Lower leg skin (tissue), 3 donors: ENCODE measurements around the gene ZNF214.

Experiments used
- POLR2A ChIP-seq, 2 donors: fragments of 450-650 bp; IDR thresholded peaks; one replicate each; pipeline ENCODE4 v1.6.1; 2016 to 2017; ENCODE audit warnings: antibody characterized with exemption in 2 of 2, mild to moderate bottlenecking in 1 of 2, moderate library complexity in 1 of 2
- TF ChIP-seq, protein P1 (sequence below), 3 donors: fragments of 450-650 bp; IDR thresholded peaks; one replicate each; pipeline ENCODE4 v1.5.1; 2016; ENCODE audit warnings: antibody characterized with exemption in 3 of 3, mild to moderate bottlenecking in 3 of 3, moderate library complexity in 2 of 3

DNA sequence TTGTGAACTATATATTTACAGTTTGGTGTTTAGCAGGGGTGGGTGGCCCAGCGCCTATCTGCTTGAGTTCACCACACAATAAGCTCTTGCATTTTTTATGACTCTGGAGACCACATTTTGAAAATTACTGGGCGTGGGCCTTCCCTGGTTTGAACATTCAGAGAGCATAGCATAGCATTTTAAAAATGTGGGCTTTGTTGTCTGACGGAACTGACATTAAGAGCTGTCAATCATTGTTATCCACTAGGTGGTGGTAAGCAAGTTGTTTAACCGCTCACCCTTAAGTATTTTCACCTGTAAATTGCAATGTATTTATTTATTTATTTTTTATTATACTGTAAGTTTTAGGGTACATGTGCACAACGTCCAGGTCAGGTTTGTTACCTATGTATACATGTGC is 1.2 kb upstream of the ZNF214 start:
- no peak for TF ChIP-seq POLR2A (IDR thresholded peaks at IDR 0.05)
- TF ChIP-seq, protein P1, sequence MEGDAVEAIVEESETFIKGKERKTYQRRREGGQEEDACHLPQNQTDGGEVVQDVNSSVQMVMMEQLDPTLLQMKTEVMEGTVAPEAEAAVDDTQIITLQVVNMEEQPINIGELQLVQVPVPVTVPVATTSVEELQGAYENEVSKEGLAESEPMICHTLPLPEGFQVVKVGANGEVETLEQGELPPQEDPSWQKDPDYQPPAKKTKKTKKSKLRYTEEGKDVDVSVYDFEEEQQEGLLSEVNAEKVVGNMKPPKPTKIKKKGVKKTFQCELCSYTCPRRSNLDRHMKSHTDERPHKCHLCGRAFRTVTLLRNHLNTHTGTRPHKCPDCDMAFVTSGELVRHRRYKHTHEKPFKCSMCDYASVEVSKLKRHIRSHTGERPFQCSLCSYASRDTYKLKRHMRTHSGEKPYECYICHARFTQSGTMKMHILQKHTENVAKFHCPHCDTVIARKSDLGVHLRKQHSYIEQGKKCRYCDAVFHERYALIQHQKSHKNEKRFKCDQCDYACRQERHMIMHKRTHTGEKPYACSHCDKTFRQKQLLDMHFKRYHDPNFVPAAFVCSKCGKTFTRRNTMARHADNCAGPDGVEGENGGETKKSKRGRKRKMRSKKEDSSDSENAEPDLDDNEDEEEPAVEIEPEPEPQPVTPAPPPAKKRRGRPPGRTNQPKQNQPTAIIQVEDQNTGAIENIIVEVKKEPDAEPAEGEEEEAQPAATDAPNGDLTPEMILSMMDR (IDR thresholded peaks at IDR 0.05): no peak
